GM11168 (cell line): ENCODE results near the gene ANTXR2.
"Not testable (repeated sequence)": the region's sequence is repeated elsewhere in the genome, so short reads cannot be mapped to it uniquely, and the experiment has no call there.

Experiments
- in situ Hi-C: fragments of 300-500 bp; cut with MboI; formaldehyde crosslinking; loops from one replicate; pipeline ENCODE4 v1.12.0; 2022; ENCODE audit warnings: low sequenced_read_pairs; ENCODE audit not compliant: unreplicated experiment

ANTXR2 gene

GRCh38 chr4:79998201-79998600 lies 74.8 kb downstream of the ANTXR2 start:
- in situ Hi-C loops, result no loop called here

- in situ Hi-C loops, result no loop called here
Measured at GRCh38 chr4:79996851-79997250, 76.2 kb downstream of the ANTXR2 start.

GRCh38 chr4:79993476-79993875 lies 79.6 kb downstream of the ANTXR2 start:
- in situ Hi-C loops, result no loop called here

GRCh38 chr4:79991601-79992000 lies 81.4 kb downstream of the ANTXR2 start:
- in situ Hi-C loops, result no loop called here

- in situ Hi-C loops, result not testable (repeated sequence)
Measured at GRCh38 chr4:79991100-79991499, 81.9 kb downstream of the ANTXR2 start.

- in situ Hi-C loops, result no loop called here
Measured at GRCh38 chr4:79987401-79987800, 85.6 kb downstream of the ANTXR2 start.

GRCh38 chr4:79983431-79983830 lies 89.6 kb downstream of the ANTXR2 start:
- in situ Hi-C loops, result no loop called here

- in situ Hi-C loops, result no loop called here
Measured at GRCh38 chr4:79982601-79983322, 90.3 kb downstream of the ANTXR2 start.

- in situ Hi-C loops, result no loop called here
Measured at GRCh38 chr4:79980448-79980847, 92.6 kb downstream of the ANTXR2 start.

GRCh38 chr4:79979785-79980437 lies 93.1 kb downstream of the ANTXR2 start:
- in situ Hi-C loops, result no loop called here

- in situ Hi-C loops, result no loop called here
Measured at GRCh38 chr4:79977131-79977840, 95.7 kb downstream of the ANTXR2 start.

- in situ Hi-C loops, result no loop called here
Measured at GRCh38 chr4:79964400-79965211, 108.4 kb downstream of the ANTXR2 start.

GRCh38 chr4:79964020-79964399 lies 109.0 kb downstream of the ANTXR2 start:
- in situ Hi-C loops, result no loop called here

- in situ Hi-C loops, result no loop called here
Measured at GRCh38 chr4:79959652-79960051, 113.4 kb downstream of the ANTXR2 start.

GRCh38 chr4:79958466-79959264 lies 114.4 kb downstream of the ANTXR2 start:
- in situ Hi-C loops, result no loop called here

GRCh38 chr4:79949178-79949577 lies 123.9 kb downstream of the ANTXR2 start:
- in situ Hi-C loops, result no loop called here

GRCh38 chr4:79948739-79949138 lies 124.3 kb downstream of the ANTXR2 start:
- in situ Hi-C loops, result no loop called here

- in situ Hi-C loops, result no loop called here
Measured at GRCh38 chr4:79948261-79948660, 124.8 kb downstream of the ANTXR2 start.

GRCh38 chr4:79947386-79947785 lies 125.6 kb downstream of the ANTXR2 start:
- in situ Hi-C loops, result no loop called here

GRCh38 chr4:79935274-79935673 lies 137.8 kb downstream of the ANTXR2 start:
- in situ Hi-C loops, result no loop called here
